ENCODE data around the gene LLGL1.

LLGL1 gene

GRCh38 chr17:18267927-18268711 is 42.7 kb downstream of the LLGL1 start:
- Mint-ChIP-seq H3K9me3 (no peaks in the 10 kb centered on the region), H3K4me3 (no peak overlapping the region), H3K4me1 (ENCODE audit: low read depth) (peaks cover 3% of the 10 kb centered on the region), H3K36me3 (ENCODE audit: low read depth) (peaks cover 12% of the 10 kb centered on the region), H3K27ac (no peak overlapping the region), H3K27me3 (ENCODE audit: low read depth) (no peaks in the 10 kb centered on the region)
- no peak for DNase-seq (ENCODE audit: low spot score)

- Mint-ChIP-seq H3K27ac (no peak overlapping the region), H3K9me3 (no peaks in the 10 kb centered on the region), H3K36me3 (ENCODE audit: low read depth) (peaks cover 12% of the 10 kb centered on the region), H3K4me3 (no peak overlapping the region), H3K4me1 (ENCODE audit: low read depth) (peaks cover 3% of the 10 kb centered on the region), H3K27me3 (ENCODE audit: low read depth) (no peaks in the 10 kb centered on the region)
- no peak for DNase-seq (ENCODE audit: low spot score)
These were observed 44.9 kb downstream of the LLGL1 start for GRCh38 chr17:18270046-18270931.

GRCh38 chr17:18277076-18277475 is 51.6 kb downstream of the LLGL1 start:
- no peak for DNase-seq (ENCODE audit: low spot score)
- no peak overlapping the region for H3K4me3 Mint-ChIP-seq
- H3K27me3 Mint-ChIP-seq (ENCODE audit: low read depth): no peaks in the 10 kb centered on the region
- no peak overlapping the region for H3K27ac Mint-ChIP-seq
- no peaks in the 10 kb centered on the region for H3K9me3 Mint-ChIP-seq
- peaks cover 45% of the 10 kb centered on the region for H3K36me3 Mint-ChIP-seq (ENCODE audit: low read depth)
- H3K4me1 Mint-ChIP-seq (ENCODE audit: low read depth): no peaks in the 10 kb centered on the region

DNA sequence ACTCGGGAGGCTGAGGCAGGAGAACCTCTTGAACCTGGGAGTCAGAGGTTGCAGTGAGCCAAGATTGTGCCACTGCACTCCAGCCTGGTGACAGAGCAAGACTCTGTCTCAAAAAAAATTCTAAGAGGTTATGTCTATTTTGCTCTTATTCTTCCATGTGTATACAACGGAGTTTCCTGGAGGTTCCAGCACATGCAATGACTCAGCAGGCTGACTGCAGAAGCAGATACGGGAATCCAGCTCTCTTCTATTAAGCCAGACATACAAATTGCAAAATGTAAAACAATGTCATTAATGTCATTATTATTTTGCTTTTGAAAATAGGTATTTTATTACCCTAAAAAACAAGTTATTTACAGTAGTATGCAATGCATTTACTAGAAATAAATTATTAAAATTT is 53.4 kb downstream of the LLGL1 start:
- H3K27me3 Mint-ChIP-seq (ENCODE audit: low read depth): no peaks in the 10 kb centered on the region
- DNase-seq (ENCODE audit: low spot score): no peak
- peaks cover 48% of the 10 kb centered on the region for H3K36me3 Mint-ChIP-seq (ENCODE audit: low read depth)
- H3K27ac Mint-ChIP-seq: no peak overlapping the region
- no peak overlapping the region for H3K4me3 Mint-ChIP-seq
- no peaks in the 10 kb centered on the region for H3K9me3 Mint-ChIP-seq
- no peaks in the 10 kb centered on the region for H3K4me1 Mint-ChIP-seq (ENCODE audit: low read depth)

- no peaks in the 10 kb centered on the region for H3K27me3 Mint-ChIP-seq (ENCODE audit: low read depth)
- DNase-seq (ENCODE audit: low spot score): no peak
- H3K27ac Mint-ChIP-seq: no peak overlapping the region
- peaks cover 57% of the 10 kb centered on the region for H3K36me3 Mint-ChIP-seq (ENCODE audit: low read depth)
- H3K4me3 Mint-ChIP-seq: no peak overlapping the region
- no peaks in the 10 kb centered on the region for H3K9me3 Mint-ChIP-seq
- H3K4me1 Mint-ChIP-seq (ENCODE audit: low read depth): peaks cover 2% of the 10 kb centered on the region
These were observed 54.8 kb downstream of the LLGL1 start for GRCh38 chr17:18280249-18280648.

- H3K9me3 Mint-ChIP-seq: no peaks in the 10 kb centered on the region
- no peaks in the 10 kb centered on the region for H3K27me3 Mint-ChIP-seq (ENCODE audit: low read depth)
- H3K36me3 Mint-ChIP-seq (ENCODE audit: low read depth): peaks cover 63% of the 10 kb centered on the region
- DNase-seq (ENCODE audit: low spot score): no peak
- peaks cover 2% of the 10 kb centered on the region for H3K4me1 Mint-ChIP-seq (ENCODE audit: low read depth)
- no peak overlapping the region for H3K4me3 Mint-ChIP-seq
- no peak overlapping the region for H3K27ac Mint-ChIP-seq
These were observed 55.4 kb downstream of the LLGL1 start for GRCh38 chr17:18280766-18281371.

DNA sequence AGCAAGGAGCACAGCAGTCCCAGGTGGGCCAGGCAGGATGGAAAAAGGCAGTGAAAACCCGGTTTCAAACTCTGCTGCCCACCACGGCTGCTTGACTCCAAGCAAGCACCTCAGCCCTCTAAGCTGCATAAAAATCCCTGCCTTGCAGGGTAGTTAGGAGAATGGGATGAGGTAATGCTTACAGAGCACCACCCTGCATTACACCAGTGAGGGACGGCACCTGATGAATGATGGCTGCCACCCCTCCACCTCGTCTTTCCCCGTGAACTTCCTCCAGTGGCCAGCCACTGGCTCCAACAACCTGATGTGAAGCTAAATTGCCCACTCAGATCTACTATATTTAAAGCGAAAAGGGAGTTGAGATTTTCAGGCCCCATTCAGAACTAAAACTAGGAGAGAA is 56.4 kb downstream of the LLGL1 start:
- H3K4me3 Mint-ChIP-seq: no peak overlapping the region
- H3K27me3 Mint-ChIP-seq (ENCODE audit: low read depth): no peaks in the 10 kb centered on the region
- no peak for DNase-seq (ENCODE audit: low spot score)
- no peak overlapping the region for H3K27ac Mint-ChIP-seq
- peaks cover 62% of the 10 kb centered on the region for H3K36me3 Mint-ChIP-seq (ENCODE audit: low read depth)
- H3K4me1 Mint-ChIP-seq (ENCODE audit: low read depth): peaks cover 2% of the 10 kb centered on the region
- H3K9me3 Mint-ChIP-seq: no peaks in the 10 kb centered on the region

- no peak overlapping the region for H3K27ac Mint-ChIP-seq
- H3K36me3 Mint-ChIP-seq (ENCODE audit: low read depth): peaks cover 68% of the 10 kb centered on the region
These were observed 59.9 kb downstream of the LLGL1 start for GRCh38 chr17:18285296-18285695.

DNA sequence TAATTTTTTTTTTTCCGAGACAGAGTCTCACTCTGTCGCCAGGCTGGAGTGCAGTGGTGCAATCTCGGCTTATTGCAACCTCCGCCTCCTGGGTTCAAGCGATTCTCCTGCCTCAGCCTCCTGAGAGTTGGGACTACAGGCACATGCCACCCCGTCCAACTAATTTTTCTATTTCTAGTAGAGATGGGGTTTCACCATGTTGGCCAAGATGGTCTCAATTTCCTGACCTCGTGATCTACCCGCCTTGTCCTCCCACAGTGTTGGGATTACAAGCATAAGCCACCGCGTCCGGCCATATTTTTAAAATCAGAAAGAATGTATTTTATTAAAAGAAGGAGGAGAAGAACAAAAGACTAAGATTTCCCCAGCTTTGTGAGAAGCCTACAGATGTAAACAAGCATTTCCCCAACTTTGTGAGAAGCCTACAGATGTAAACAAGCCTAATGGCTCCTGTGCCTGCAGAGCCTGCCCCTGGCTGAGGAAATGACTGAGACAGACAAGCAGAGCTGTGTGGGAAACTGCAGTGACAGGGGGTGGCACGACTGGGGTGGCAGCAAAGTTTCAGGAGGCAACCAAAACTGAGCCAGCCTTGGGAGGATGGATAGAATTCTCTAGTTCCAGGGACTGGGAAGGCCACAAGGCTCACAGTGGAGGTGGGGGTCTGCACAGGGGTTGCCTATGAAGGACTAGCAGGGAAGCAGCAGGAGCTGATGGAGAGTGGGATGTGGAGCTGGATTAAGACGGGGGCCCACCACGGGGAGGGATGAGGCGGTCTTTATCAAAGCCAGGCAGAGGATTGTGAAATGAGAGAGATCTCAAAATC is 66.5 kb downstream of the LLGL1 start:
- H3K4me1 Mint-ChIP-seq (ENCODE audit: low read depth): no peaks in the 10 kb centered on the region
- peaks cover 47% of the 10 kb centered on the region for H3K36me3 Mint-ChIP-seq (ENCODE audit: low read depth)
- H3K27ac Mint-ChIP-seq: no peak overlapping the region
- H3K4me3 Mint-ChIP-seq: no peak overlapping the region
- H3K9me3 Mint-ChIP-seq: no peaks in the 10 kb centered on the region
- DNase-seq (ENCODE audit: low spot score): no peak
- H3K27me3 Mint-ChIP-seq (ENCODE audit: low read depth): no peaks in the 10 kb centered on the region

More at GRCh38 chr17:18285296-18285695, 59.9 kb downstream of the LLGL1 start:
- no peaks in the 10 kb centered on the region for H3K9me3 Mint-ChIP-seq
- peaks cover 2% of the 10 kb centered on the region for H3K4me1 Mint-ChIP-seq (ENCODE audit: low read depth)
- no peak for DNase-seq (ENCODE audit: low spot score)
- H3K4me3 Mint-ChIP-seq: no peak overlapping the region
- H3K27me3 Mint-ChIP-seq (ENCODE audit: low read depth): no peaks in the 10 kb centered on the region
